K562 (cell line): ENCODE measurements around the gene PAQR4. TPM values are rescaled to one million over a fixed set of nuclear protein-coding genes. Genes with fewer than 3 reads are reported as not detected.
A peak's percentile ranks its signal among the peaks of the same experiment; 100 is the strongest.

Experiments used
- CBFA2T3 ChIP-seq: fragments of 450-650 bp; IDR thresholded peaks from 2 replicates; pipeline ENCODE4 v1.6.1; 2017
- EGR1 ChIP-seq: fragments of 450-650 bp; conservative IDR thresholded peaks from 2 replicates; pipeline ENCODE4 v1.6.1; 2017; ENCODE audit warnings: mild to moderate bottlenecking
- ETV5 ChIP-seq: sonication (generic); formaldehyde crosslinking; IDR thresholded peaks from 2 replicates; pipeline ENCODE4 v1.4.0; 2020; ENCODE audit warnings: low read depth, mild to moderate bottlenecking, missing genetic modification reagents
- ID3 ChIP-seq, 2 experiments: fragments of 250-450 bp in 1 of 2; fragments of 450-650 bp in 1 of 2; sonication (Bioruptor Pico) in 1 of 2; IDR thresholded peaks; 2 replicates each; pipeline versions ENCODE4 v1.6.1 to v1.8.0; 2016 to 2021; ENCODE audit warnings: mild to moderate bottlenecking in 2 of 2, moderate library complexity in 2 of 2, missing compliant biosample characterization in 1 of 2, missing genetic modification characterization in 1 of 2
- JUND ChIP-seq, 2 experiments: IDR thresholded peaks; 2 replicates in 1 of 2; 3 replicates in 1 of 2; pipeline ENCODE4 v1.6.1; 2011; ENCODE audit warnings: borderline replicate concordance in 2 of 2, low read depth in 2 of 2, low read length in 2 of 2, improper control_type of control experiment in 1 of 2, missing biosample characterization in 1 of 2, missing genetic modification characterization in 1 of 2, missing genetic modification reagents in 1 of 2
- MAZ ChIP-seq, 2 experiments: fragments of 450-650 bp in 1 of 2; sonication (generic) in 1 of 2; formaldehyde crosslinking; IDR thresholded peaks in 1 of 2; conservative IDR thresholded peaks in 1 of 2; 2 replicates each; pipeline versions ENCODE4 v1.4.0 to v1.5.0; 2020; ENCODE audit warnings: mild to moderate bottlenecking in 1 of 2, missing genetic modification reagents in 1 of 2
- REST ChIP-seq, 2 experiments: fragments of 450-650 bp; formaldehyde crosslinking in 1 of 2; IDR thresholded peaks; 2 replicates each; pipeline versions ENCODE4 v1.4.0 to v1.6.1; 2014 to 2020; ENCODE audit warnings: mild to moderate bottlenecking in 2 of 2, borderline replicate concordance in 1 of 2, low read depth in 1 of 2
- SREBF2 ChIP-seq: sonication (generic); formaldehyde crosslinking; IDR thresholded peaks from 2 replicates; pipeline ENCODE4 v1.4.0; 2020; ENCODE audit warnings: mild to moderate bottlenecking, missing genetic modification reagents
- TCF7L2 ChIP-seq: fragments of 150-350 bp; IDR thresholded peaks from 2 replicates; pipeline ENCODE4 v1.6.1; 2016; ENCODE audit warnings: low read depth, mild to moderate bottlenecking, low read length, moderate library complexity
- VEZF1 ChIP-seq: fragments of 200-800 bp; sonication (Bioruptor generic); IDR thresholded peaks from 2 replicates; pipeline ENCODE4 v1.6.1; 2017; ENCODE audit warnings: missing genetic modification characterization, missing compliant biosample characterization
- YY1 ChIP-seq, 3 experiments: IDR thresholded peaks; 2 replicates each; pipeline ENCODE4 v1.6.1; 2011; ENCODE audit warnings: low read length in 2 of 3, mild to moderate bottlenecking in 2 of 3, moderate library complexity in 2 of 3, borderline replicate concordance in 1 of 3, control low read depth in 1 of 3, low read depth in 1 of 3; ENCODE audit not compliant: insufficient read depth in 3 of 3, insufficient replicate concordance in 2 of 3, control insufficient read depth in 1 of 3, insufficient read length in 1 of 3; ENCODE audit errors: extremely low read depth in 1 of 3
- ZNF175 ChIP-seq: fragments of 200-800 bp; sonication (Bioruptor generic); IDR thresholded peaks from 2 replicates; pipeline ENCODE4 v1.6.1; 2016; ENCODE audit warnings: low read depth, mild to moderate bottlenecking, missing genetic modification characterization, missing compliant biosample characterization
- ZNF274 ChIP-seq: IDR thresholded peaks from 2 replicates; pipeline ENCODE4 v1.6.1; 2011; ENCODE audit warnings: low read depth, mild to moderate bottlenecking, low read length, moderate library complexity, borderline replicate concordance
- ZNF444 ChIP-seq: fragments of 250-450 bp; sonication (Bioruptor Pico); IDR thresholded peaks from 2 replicates; pipeline ENCODE4 v1.4.0; 2020; ENCODE audit warnings: mild to moderate bottlenecking, moderate library complexity
- polyA plus RNA-seq, 8 experiments: library from polyadenylated mRNA; depleted of rRNA in 4 of 8; stranded (reverse) in 5 of 8; unstranded in 3 of 8; fragments of >200 nt; fragmentation: Nextera tagmentation in 2 of 8; fragmentation: Illumina TruSeq in 1 of 8; extraction: Ambion mirVana in 2 of 8; extraction: Trizol in 1 of 8; gene quantifications; 2 replicates each; pipeline versions ENCODE4 v1.2.1 to v1.2.3, GENCODE V29; 2011 to 2014; ENCODE audit warnings: inconsistent platforms in 1 of 8, missing spikeins in 1 of 8
- total RNA-seq, 7 experiments: library from RNA; depleted of rRNA in 6 of 7; stranded (reverse); fragments of >200 nt in 6 of 7; fragmentation: Illumina TruSeq in 2 of 7; extraction: Trizol in 2 of 7; gene quantifications; 2 replicates each; pipeline versions ENCODE4 v1.2.1 to v1.2.3, GENCODE V29; 2011 to 2021; ENCODE audit warnings: low replicate concordance in 1 of 7

Gene PAQR4
- total and polyA plus RNA-seq, 9 of the 15 experiments (the other 6 are each of a cell fraction or from before 2014, with no cell fraction given), result 0.62 to 40.4 (median 19.5) TPM

- no peak for TF ChIP-seq ZNF274
- no peak for TF ChIP-seq ID3 (CRISPR knock-in tag; IDR thresholded peaks at IDR 0.05)
- TF ChIP-seq ID3 (tag; IDR thresholded peaks at IDR 0.05), result no peak
- TF ChIP-seq ZNF444, result no peak
- no peak for TF ChIP-seq TCF7L2
- TF ChIP-seq ZNF175 (CRISPR knock-in tag), result no peak
- no peak for TF ChIP-seq YY1 (IDR thresholded peaks at IDR 0.05; ENCODE audit: borderline replicate concordance in 1 of 3, control insufficient read depth in 1 of 3, extremely low read depth in 1 of 3, insufficient read depth in 3 of 3, insufficient read length in 1 of 3, insufficient replicate concordance in 2 of 3, low read depth in 1 of 3, low read length in 2 of 3)
- no peak for TF ChIP-seq REST (IDR thresholded peaks at IDR 0.05; ENCODE audit: borderline replicate concordance)
- no peak for TF ChIP-seq REST (CRISPR knock-in tag; IDR thresholded peaks at IDR 0.05; ENCODE audit: low read depth)
- no peak for TF ChIP-seq EGR1
- peak; percentile 60 for TF ChIP-seq CBFA2T3
- TF ChIP-seq JUND (IDR thresholded peaks at IDR 0.05; ENCODE audit: borderline replicate concordance, low read depth, low read length), result no peak
- 0 out of 3 replicates have a peak, but pooled peaks have one; percentile 10 for TF ChIP-seq JUND (tag; IDR thresholded peaks at IDR 0.05; ENCODE audit: borderline replicate concordance, low read depth, low read length)
- TF ChIP-seq MAZ (CRISPR knock-in tag; conservative IDR thresholded peaks at IDR 0.05 in 1 of 2, IDR thresholded peaks at IDR 0.05 in 1 of 2), result no peak
- no peak for TF ChIP-seq SREBF2 (CRISPR knock-in tag)
- TF ChIP-seq VEZF1 (CRISPR knock-in tag), result no peak
- TF ChIP-seq ETV5, result no peak
Observed at GRCh38 chr16:3015865-3016521, 46.8 kb downstream of the PAQR4 start (continued).
